SJCRH30 (cell line): Measurements from ENCODE around the gene ZNG1A. TPM values are rescaled to one million over a fixed set of nuclear protein-coding genes. Genes with fewer than 3 reads are reported as not detected.
"Not testable (repeated sequence)": the region's sequence is repeated elsewhere in the genome, so short reads cannot be mapped to it uniquely, and the experiment has no call there.

ENCODE experiments used
- DNase-seq, 2 experiments: peaks; one replicate each; pipeline ENCODE4 v3.0.0-alpha.2; 2015 to 2020
- H3K27ac ChIP-seq: fragments of 250-450 bp; sonication (Bioruptor Pico); 2 replicates; pipeline ENCODE4 v1.5.1; 2020; ENCODE audit warnings: mild to moderate bottlenecking, moderate library complexity
- H3K27me3 ChIP-seq: fragments of 250-450 bp; sonication (Bioruptor Pico); 2 replicates; pipeline ENCODE4 v1.5.1; 2020; ENCODE audit warnings: mild to moderate bottlenecking, moderate library complexity
- H3K36me3 ChIP-seq: fragments of 250-450 bp; sonication (Bioruptor Pico); 2 replicates; pipeline ENCODE4 v1.5.1; 2020; ENCODE audit warnings: mild to moderate bottlenecking, moderate library complexity
- H3K4me1 ChIP-seq: fragments of 250-450 bp; sonication (Bioruptor Pico); 2 replicates; pipeline ENCODE4 v1.5.1; 2020; ENCODE audit warnings: mild to moderate bottlenecking, moderate library complexity
- H3K4me3 ChIP-seq: fragments of 250-450 bp; sonication (Bioruptor Pico); 2 replicates; pipeline ENCODE4 v1.5.1; 2020; ENCODE audit warnings: mild to moderate bottlenecking, moderate library complexity
- H3K9me3 ChIP-seq: fragments of 250-450 bp; sonication (Bioruptor Pico); replicated peaks from 2 replicates; pipeline ENCODE4 v1.5.1; 2020; ENCODE audit warnings: mild to moderate bottlenecking, moderate library complexity
- total RNA-seq: library from RNA; depleted of rRNA; stranded (reverse); fragments of >200 nt; shearing (Covaris generic); gene quantifications from 2 replicates; pipeline ENCODE4 v1.2.3, GENCODE V29; 2014; rRNA removed

The ZNG1A gene
- total RNA-seq = 79.4 and 91.8 TPM in 2 replicates

DNA sequence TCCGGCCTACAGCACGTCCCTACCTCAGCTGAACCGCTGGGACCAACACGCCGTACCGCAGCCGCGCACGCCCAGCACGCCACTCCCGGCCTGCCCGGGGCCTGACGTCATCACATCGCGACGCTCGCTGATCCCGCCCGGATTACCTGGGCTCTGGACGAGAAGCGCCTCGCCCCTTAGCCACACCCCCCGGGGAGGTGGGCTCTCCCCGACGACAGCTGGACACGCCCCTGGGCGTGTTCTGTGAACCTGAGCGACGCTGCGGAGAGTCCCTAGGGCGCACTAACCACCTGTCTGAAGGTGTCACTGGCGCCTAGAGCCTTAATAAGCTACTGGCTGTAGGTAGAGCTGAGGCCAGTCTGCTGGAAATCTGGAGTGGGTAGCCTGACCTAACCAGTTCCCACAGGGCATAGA lies at the start of gene ZNG1A:
TSS of gene ZNG1A (minus strand) at position 87 of the 414 bp plus-strand sequence. CDS start 87 bp downstream, outside the sequence.
- H3K9me3 ChIP-seq, H3K36me3 ChIP-seq, H3K4me1 ChIP-seq, H3K27me3 ChIP-seq, H3K27ac ChIP-seq: not testable (repeated sequence)
- peak within 1 kb of the TSS; percentile 43 for H3K4me3 ChIP-seq
- DNase-seq = peak; percentile 83 to 89

- DNase-seq = no peak
- no peaks in the 10 kb centered on the region for H3K36me3 ChIP-seq
Measured at GRCh38 chr9:227860-228259, 49.0 kb upstream of the ZNG1A start.

DNA sequence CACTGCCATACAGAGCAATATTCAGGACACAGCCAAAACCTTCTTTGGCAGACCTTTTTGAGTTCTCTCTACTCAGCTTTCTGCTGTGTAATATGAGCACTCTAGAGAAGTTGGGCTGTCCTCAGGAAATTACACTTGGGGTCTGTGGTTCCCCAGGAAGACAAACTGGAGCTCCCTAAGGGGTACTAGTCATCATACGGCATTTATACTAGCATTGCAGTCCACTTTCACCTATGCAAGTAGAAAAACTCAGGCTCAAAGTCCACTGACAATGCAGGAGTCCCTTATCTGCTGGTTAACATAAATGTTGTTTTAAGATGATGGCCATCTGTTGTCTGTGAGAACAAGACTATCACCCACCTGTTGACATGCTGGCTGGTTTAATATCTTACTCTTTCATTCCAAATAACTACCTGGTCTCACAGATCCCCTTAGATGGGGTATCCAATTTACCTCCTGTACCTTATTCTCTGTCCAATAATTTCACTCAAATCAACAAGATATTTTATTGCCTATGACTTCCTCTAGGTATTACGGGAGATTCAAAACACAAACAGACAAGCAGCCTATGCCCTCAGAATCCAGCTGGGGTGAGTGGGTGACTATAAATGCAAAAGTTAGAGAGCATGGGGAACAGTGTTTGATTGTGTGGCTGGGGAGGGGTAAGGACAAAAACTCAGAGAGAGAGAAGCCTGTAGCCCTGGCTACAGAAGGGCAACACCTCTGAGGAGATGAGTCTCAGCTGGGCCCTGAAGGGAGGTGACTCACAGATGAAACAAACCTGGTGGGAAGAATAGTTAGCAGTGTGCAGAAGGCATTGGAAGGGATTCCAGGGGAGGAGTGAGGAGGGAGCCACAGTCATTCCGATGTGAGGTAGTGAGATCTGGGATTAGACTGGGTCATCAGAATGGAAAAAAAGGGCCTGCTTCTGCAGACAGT lies 46.0 kb upstream of the ZNG1A start:
- Histone ChIP-seq H3K36me3 (no peaks in the 10 kb centered on the region), H3K27ac (no peak overlapping the region), H3K9me3 (no peaks in the 10 kb centered on the region), H3K27me3 (no peaks in the 10 kb centered on the region), H3K4me1 (no peaks in the 10 kb centered on the region), H3K4me3 (no peak overlapping the region)
- DNase-seq = peak in 1 of 2 experiments; percentile 20

More at GRCh38 chr9:227860-228259, 49.0 kb upstream of the ZNG1A start:
- Histone ChIP-seq H3K9me3 (no peaks in the 10 kb centered on the region), H3K4me1 (no peaks in the 10 kb centered on the region), H3K27me3 (no peaks in the 10 kb centered on the region), H3K27ac (no peak overlapping the region), H3K4me3 (no peak overlapping the region)

GRCh38 chr9:224026-224425 lies 45.2 kb upstream of the ZNG1A start:
- H3K27me3 ChIP-seq = no peaks in the 10 kb centered on the region
- H3K36me3 ChIP-seq = no peaks in the 10 kb centered on the region
- no peaks in the 10 kb centered on the region for H3K9me3 ChIP-seq
- DNase-seq = no peak
- no peaks in the 10 kb centered on the region for H3K4me1 ChIP-seq
- H3K27ac ChIP-seq = no peak overlapping the region
- no peak overlapping the region for H3K4me3 ChIP-seq

- Histone ChIP-seq H3K4me1 (no peaks in the 10 kb centered on the region), H3K9me3 (no peaks in the 10 kb centered on the region), H3K4me3 (no peak overlapping the region), H3K27me3 (no peaks in the 10 kb centered on the region; the same call in 1 of the 2 replicates), H3K36me3 (no peaks in the 10 kb centered on the region), H3K27ac (no peak overlapping the region)
- DNase-seq = no peak
Measured at GRCh38 chr9:223152-223551, 44.3 kb upstream of the ZNG1A start.

- Histone ChIP-seq H3K27me3 (no peaks in the 10 kb centered on the region; the same call in 1 of the 2 replicates), H3K4me3 (no peak overlapping the region), H3K36me3 (no peaks in the 10 kb centered on the region), H3K9me3 (no peaks in the 10 kb centered on the region), H3K4me1 (no peaks in the 10 kb centered on the region), H3K27ac (no peak overlapping the region)
- no peak for DNase-seq
Measured at GRCh38 chr9:221989-222776, 43.3 kb upstream of the ZNG1A start.

- no peak for DNase-seq
Measured at GRCh38 chr9:219670-220365, 41.0 kb upstream of the ZNG1A start.

GRCh38 chr9:219036-219435 lies 40.2 kb upstream of the ZNG1A start:
- DNase-seq, H3K4me1 ChIP-seq, H3K4me3 ChIP-seq, H3K27me3 ChIP-seq, H3K27ac ChIP-seq, H3K9me3 ChIP-seq, H3K36me3 ChIP-seq: not testable (repeated sequence)

More at GRCh38 chr9:219670-220365, 41.0 kb upstream of the ZNG1A start:
- Histone ChIP-seq H3K27me3 (no peaks in the 10 kb centered on the region; the same call in 1 of the 2 replicates), H3K27ac (no peak overlapping the region), H3K36me3 (no peaks in the 10 kb centered on the region), H3K9me3 (no peaks in the 10 kb centered on the region), H3K4me3 (no peak overlapping the region), H3K4me1 (no peaks in the 10 kb centered on the region)

DNA sequence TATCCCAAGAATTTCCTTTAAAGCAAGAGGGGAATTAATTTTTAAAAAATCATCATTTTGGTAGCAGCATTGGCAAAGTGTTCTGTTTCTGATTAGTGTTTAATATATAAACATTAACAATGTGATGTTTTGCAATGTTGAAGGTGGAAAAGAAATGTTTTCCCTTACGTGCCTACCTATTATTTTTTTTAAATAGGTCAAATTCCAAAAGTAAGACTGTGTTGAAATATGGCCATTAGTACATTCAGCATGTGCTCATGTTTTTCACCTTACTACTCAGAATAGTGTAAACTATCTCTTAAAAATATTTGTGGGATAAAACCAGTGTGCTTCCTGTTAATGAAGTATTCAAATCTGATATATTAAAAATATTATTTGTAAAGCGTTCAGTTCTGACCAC lies 39.1 kb upstream of the ZNG1A start:
- H3K27ac ChIP-seq = no peak overlapping the region
- H3K4me3 ChIP-seq = no peak overlapping the region
- no peaks in the 10 kb centered on the region for H3K36me3 ChIP-seq
- H3K27me3 ChIP-seq = no peaks in the 10 kb centered on the region; the same call in 1 of the 2 replicates
- no peaks in the 10 kb centered on the region for H3K4me1 ChIP-seq
- H3K9me3 ChIP-seq = no peaks in the 10 kb centered on the region
- no peak for DNase-seq

DNA sequence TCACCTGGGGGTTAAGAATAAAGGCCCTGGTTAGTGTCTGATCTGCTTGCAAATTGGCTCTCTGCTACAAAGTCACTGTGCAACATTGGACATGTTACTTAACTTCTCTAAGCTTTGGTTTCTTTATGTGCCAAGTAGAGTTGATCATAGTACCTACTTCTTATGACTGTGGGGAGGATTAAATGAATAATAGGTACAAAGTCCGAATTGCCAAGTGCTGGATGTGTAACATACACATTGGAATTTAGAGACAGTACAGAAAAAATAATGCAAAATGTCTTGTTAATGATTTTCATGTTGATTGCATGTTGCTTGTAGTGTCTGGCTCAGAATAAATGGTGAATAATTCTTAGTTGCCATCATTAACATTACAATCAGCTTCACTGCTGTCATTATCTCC lies 38.0 kb upstream of the ZNG1A start:
- H3K4me3 ChIP-seq = no peak overlapping the region
- no peak for DNase-seq
- H3K36me3 ChIP-seq = no peaks in the 10 kb centered on the region
- no peak overlapping the region for H3K27ac ChIP-seq
- H3K9me3 ChIP-seq = no peaks in the 10 kb centered on the region
- H3K27me3 ChIP-seq = no peaks in the 10 kb centered on the region; the same call in 1 of the 2 replicates
- no peaks in the 10 kb centered on the region for H3K4me1 ChIP-seq

DNA sequence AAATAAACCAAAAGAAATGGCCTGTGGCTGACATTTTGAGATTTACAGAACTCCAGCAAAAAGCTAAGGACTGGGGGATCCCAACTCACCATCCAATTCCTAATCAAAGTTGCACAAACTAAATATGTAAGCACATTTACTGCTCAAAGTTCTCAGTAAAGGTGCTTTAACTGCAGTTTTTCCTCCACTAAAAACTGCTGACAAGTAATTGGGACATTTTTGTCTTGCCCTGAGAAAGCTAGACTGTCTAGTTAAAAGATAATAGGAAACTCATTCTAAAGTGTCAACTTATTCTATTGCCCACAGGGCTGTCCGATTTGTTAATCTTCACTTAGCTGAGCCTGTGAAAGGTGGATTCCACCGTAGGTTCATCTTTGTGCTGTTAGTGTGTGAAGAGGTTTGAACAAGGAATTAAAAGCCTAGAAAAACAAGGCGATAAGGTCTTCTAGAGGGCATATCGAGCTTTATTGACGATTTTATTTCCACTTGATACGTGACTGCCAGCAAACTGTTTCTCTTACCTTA lies 36.8 kb upstream of the ZNG1A start:
- Histone ChIP-seq H3K27ac (no peak overlapping the region), H3K4me1 (no peaks in the 10 kb centered on the region), H3K27me3 (no peaks in the 10 kb centered on the region; the same call in 1 of the 2 replicates), H3K9me3 (no peaks in the 10 kb centered on the region), H3K36me3 (no peaks in the 10 kb centered on the region), H3K4me3 (peak overlapping the region; percentile 61)
- no peak for DNase-seq

- DNase-seq = peak; percentile 33 to 38
- Histone ChIP-seq H3K9me3 (no peaks in the 10 kb centered on the region), H3K4me1 (no peaks in the 10 kb centered on the region), H3K27me3 (no peaks in the 10 kb centered on the region; the same call in 1 of the 2 replicates), H3K36me3 (no peaks in the 10 kb centered on the region), H3K27ac (peak within 1 kb of the TSS; percentile 37; the same call in 1 of the 2 replicates), H3K4me3 (peak within 1 kb of the TSS; percentile 61)
Measured at GRCh38 chr9:214648-215493, 36.0 kb upstream of the ZNG1A start, which contains the start of gene DOCK8. TSS of gene DOCK8 (plus strand) at chr9:214865. CDS start at chr9:214977, 112 bp downstream.

GRCh38 chr9:214351-214647 lies 35.4 kb upstream of the ZNG1A start:
- no peak overlapping the region for H3K27ac ChIP-seq
- no peak for DNase-seq
- H3K4me3 ChIP-seq = peak overlapping the region; percentile 61
- H3K9me3 ChIP-seq = no peaks in the 10 kb centered on the region
- no peaks in the 10 kb centered on the region for H3K4me1 ChIP-seq
- no peaks in the 10 kb centered on the region; the same call in 1 of the 2 replicates for H3K27me3 ChIP-seq
- no peaks in the 10 kb centered on the region for H3K36me3 ChIP-seq
